GM23248 (cell line): ENCODE measurements around the gene THTPA.

Experiments
- EZH2 ChIP-seq: fragments of 200-600 bp; sonication (generic); IDR thresholded peaks from 2 replicates; pipeline ENCODE4 v1.6.1; 2018; ENCODE audit warnings: antibody characterized with exemption, mild to moderate bottlenecking; ENCODE audit not compliant: insufficient read depth, poor library complexity, severe bottlenecking
- EZH2phosphoT487 ChIP-seq: fragments of 200-600 bp; sonication (generic); IDR thresholded peaks from 2 replicates; pipeline ENCODE4 v1.6.1; 2018; ENCODE audit warnings: antibody characterized with exemption, moderate library complexity, mild to moderate bottlenecking, low read depth; ENCODE audit not compliant: insufficient read depth

DNA sequence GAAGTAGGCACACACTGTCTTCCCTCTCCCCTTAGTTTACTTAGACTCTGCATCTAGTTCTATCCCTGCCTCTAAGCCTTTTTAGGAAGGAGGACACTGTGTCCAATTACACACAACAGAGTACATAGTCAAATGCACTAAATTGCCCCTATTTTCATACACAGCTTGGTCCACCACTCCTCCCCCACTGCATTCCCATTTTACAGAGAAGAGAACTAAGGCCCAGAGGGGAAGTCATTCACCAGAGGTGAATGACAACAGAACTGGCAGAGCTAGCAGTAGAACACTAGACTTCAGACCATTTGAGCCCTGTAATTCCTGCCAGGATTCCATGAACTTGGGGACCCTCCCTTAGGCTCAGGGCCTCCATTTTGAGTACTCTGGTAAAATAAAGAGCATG is 23.7 kb downstream of the THTPA start:
- TF ChIP-seq EZH2 (no peak), EZH2phosphoT487 (no peak)
